NCI-H345 (cell line): ENCODE measurements around the gene CCDC138.

Experiments
- DNase-seq: peaks from one replicate; lab custom pipeline; 2025; lab: John Stamatoyannopoulos, UW

Gene CCDC138

GRCh38 chr2:108896741-108897140 lies 110.2 kb downstream of the CCDC138 start:
- no peak for DNase-seq

- no peak for DNase-seq
Observed at GRCh38 chr2:108898315-108899082, 111.9 kb downstream of the CCDC138 start.

- no peak for DNase-seq
Observed at GRCh38 chr2:108904680-108905079, 118.1 kb downstream of the CCDC138 start.

GRCh38 chr2:108905176-108905575 lies 118.6 kb downstream of the CCDC138 start:
- DNase-seq, result no peak

GRCh38 chr2:108905906-108906305 lies 119.3 kb downstream of the CCDC138 start:
- DNase-seq, result no peak

- no peak for DNase-seq
Observed at GRCh38 chr2:108906403-108907077, 120.0 kb downstream of the CCDC138 start.

- peak; percentile 34 for DNase-seq
Observed at GRCh38 chr2:108907822-108908712, 121.5 kb downstream of the CCDC138 start.

- DNase-seq, result no peak
Observed at GRCh38 chr2:108908713-108909070, 122.1 kb downstream of the CCDC138 start.

GRCh38 chr2:108909275-108909823 lies 122.8 kb downstream of the CCDC138 start:
- no peak for DNase-seq

- no peak for DNase-seq
Observed at GRCh38 chr2:108910011-108910431, 123.5 kb downstream of the CCDC138 start.

- DNase-seq, result no peak
Observed at GRCh38 chr2:108910541-108911396, 124.2 kb downstream of the CCDC138 start.

- DNase-seq, result no peak
Observed at GRCh38 chr2:108911401-108911800, 124.8 kb downstream of the CCDC138 start.

- DNase-seq, result no peak
Observed at GRCh38 chr2:108911807-108912628, 125.4 kb downstream of the CCDC138 start.

GRCh38 chr2:108912629-108912902 lies 126.0 kb downstream of the CCDC138 start:
- no peak for DNase-seq

GRCh38 chr2:108916122-108916795 lies 129.7 kb downstream of the CCDC138 start:
- peak; percentile 75 for DNase-seq

- no peak for DNase-seq
Observed at GRCh38 chr2:108916796-108917421, 130.3 kb downstream of the CCDC138 start.

GRCh38 chr2:108917526-108917925 lies 131.0 kb downstream of the CCDC138 start:
- DNase-seq, result no peak

- DNase-seq, result no peak
Observed at GRCh38 chr2:108918156-108918874, 131.7 kb downstream of the CCDC138 start.

- no peak for DNase-seq
Observed at GRCh38 chr2:108918941-108919341, 132.4 kb downstream of the CCDC138 start.
